Measurements from ENCODE around the gene SVIL.
A peak's percentile ranks its signal among the peaks of the same experiment; 100 is the strongest.
"Not testable (repeated sequence)": the region's sequence is repeated elsewhere in the genome, so short reads cannot be mapped to it uniquely, and the experiment has no call there.

SVIL gene

GRCh38 chr10:29570248-29570647 lies 64.5 kb downstream of the SVIL start:
- not testable (repeated sequence) for DNase-seq

DNA sequence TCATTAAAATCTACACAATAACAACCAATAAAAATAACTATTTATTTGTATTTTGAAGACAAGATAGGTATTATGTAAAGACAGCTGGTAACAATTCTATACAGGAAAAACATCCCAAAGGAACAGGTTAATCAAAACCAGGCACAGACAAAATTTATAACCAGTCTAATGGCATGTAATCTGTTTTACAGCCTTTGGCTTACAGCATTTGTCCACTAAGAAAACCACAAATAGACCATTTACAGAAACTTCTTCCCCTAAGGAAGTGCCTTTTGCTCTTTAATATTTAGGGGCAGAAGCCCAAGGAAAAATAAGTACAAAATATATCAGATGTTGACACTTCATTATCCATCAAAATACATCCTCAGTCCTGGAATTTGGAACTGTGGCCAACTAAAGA lies 65.0 kb downstream of the SVIL start:
- DNase-seq = no peak

GRCh38 chr10:29567003-29567402 lies 67.8 kb downstream of the SVIL start:
- DNase-seq = no peak

- DNase-seq = not testable (repeated sequence)
Observed at GRCh38 chr10:29566209-29566608, 68.6 kb downstream of the SVIL start.

DNA sequence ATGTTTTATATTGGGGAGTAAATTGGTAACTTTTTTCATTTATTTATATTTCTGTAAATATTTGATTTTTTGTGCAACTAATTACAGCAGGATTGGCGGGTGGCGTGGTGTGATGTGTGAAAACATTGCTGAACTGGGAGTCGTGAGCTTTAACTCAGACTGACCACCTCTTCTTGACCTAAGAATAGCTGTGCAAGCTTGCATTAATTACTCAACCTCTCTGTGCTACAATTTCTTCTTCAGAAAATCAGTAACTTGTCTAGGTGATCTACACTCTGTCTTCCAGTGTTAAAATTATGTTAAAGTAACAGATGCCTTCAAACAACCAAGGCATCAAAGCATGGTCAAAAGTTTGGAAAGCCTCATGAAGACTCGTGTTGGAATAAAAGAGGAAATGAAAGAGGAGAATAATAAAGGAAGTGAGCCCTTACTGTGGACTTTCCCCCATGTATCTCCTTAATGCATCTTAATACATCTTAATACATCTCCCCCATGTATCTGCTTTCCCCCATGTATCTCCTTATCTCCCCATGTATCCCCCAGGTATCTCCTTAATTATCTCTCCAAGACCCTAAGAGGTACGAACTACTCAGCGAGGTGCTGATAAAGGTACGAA lies 71.2 kb downstream of the SVIL start:
- no peak for DNase-seq

DNA sequence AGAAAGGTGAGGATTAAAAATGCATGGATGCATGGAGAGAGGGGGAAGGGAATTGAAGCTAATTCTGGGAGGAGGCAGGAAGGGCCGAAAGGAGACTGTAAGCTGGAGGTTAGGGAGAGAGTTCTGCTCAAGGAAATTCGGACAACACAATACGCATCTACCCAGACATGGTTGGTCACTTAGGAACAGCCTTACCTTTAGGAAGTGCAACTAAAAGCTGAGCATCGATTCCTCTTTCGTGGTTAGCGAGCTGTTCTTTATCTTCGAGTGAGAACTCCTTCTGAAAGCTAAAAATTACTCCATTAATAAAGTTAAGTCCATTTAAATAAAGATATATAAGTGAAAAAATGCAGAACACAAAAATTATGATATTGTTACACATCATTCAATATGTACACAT lies 71.8 kb downstream of the SVIL start:
- not testable (repeated sequence) for DNase-seq

GRCh38 chr10:29559996-29560395 lies 74.8 kb downstream of the SVIL start:
- no peak for DNase-seq

DNA sequence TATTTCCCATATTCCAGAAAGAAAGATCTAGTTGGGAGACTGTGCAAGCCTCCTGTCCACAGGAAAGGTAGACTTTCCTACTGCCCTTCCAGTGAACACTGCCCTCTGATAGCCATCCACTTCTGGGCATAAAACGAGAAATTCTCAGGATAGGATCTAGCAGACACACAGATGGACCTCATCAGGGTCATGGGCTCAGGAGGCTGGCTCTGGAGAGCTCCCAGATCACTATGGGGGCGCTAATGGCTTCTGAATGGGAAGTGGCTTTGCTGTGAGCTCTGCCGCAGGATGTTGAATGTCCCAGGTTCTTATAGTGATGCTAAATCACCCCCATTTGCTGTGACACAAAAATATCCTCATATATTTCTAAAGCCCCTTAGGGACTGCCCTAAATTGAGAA lies 77.1 kb downstream of the SVIL start:
- DNase-seq = no peak

- peak; percentile 83 for DNase-seq
Observed at GRCh38 chr10:29555746-29556481, 78.9 kb downstream of the SVIL start.

- DNase-seq = peak; percentile 12
Observed at GRCh38 chr10:29555091-29555745, 79.6 kb downstream of the SVIL start.

DNA sequence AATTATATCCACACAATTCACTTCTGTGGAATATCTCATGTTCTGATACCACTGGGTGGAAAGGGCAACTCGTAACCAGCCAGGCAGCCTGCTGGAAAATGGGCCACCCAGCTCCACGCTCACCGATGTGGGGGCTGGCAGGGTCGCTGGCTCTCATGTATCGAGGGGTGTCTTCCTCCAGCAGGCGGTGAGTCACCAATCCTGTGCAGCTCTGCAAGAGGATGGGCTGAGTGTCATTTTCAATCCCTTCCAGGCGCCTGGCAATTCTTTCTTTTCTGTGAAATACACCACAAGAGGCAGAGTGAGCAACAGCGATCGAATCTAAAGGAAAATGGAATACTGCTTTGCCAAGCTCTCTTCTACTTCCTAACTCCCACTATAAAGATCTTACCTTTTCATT lies 80.1 kb downstream of the SVIL start:
- DNase-seq = peak; percentile 75

DNA sequence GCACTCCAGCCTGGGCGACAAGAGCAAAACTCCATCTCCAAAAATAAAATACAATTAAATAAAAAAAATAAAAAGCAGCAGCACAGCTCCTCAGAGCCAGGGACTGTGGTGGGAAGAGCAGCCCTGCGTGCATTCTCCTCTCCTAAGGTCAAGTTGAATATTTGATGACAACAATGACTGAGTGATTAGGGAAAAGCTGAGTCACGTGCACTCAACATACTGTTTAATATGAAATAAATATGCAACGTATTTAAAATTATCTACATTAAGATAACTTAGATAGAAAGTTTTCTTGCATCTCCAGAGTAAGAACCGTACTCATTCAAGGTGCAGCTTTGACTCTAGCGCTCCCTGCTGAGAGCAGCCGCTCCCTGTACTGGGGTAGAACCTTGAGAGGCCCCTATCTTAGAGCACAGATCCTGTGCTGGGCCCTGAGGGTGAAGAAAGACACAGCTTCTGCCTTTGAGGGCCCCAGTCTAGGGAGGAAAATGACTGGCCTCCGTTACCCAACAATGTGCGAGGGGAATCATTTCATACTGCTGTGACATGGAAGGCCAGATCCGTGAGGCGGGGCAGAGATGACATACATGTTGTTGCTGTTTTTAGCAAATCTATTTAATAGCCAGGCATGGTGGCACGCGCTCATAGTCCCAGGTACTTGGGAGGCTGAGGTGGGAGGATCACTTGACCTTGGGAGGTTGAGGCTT lies 81.1 kb downstream of the SVIL start:
- peak; percentile 21 for DNase-seq

DNA sequence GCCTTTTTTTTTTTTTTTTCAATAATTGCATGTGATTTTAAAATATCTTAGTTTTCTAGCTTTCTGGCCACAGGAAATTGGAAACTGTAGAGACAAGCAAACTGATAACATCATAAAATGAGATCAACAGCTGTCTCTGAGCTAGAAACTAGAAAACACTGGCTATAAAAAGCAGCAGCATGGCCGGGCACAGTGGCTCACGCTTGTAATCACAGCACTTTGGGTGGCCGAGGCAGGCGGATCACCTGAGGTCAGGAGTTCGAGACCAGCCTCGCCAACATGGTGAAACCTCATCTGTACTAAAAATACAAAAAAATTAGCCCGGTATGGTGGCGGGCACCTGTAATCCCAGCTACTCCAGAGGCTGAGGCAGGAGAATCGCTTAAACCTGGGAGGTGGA lies 81.7 kb downstream of the SVIL start:
- DNase-seq = not testable (repeated sequence)

GRCh38 chr10:29549493-29549892 lies 85.3 kb downstream of the SVIL start:
- not testable (repeated sequence) for DNase-seq

DNA sequence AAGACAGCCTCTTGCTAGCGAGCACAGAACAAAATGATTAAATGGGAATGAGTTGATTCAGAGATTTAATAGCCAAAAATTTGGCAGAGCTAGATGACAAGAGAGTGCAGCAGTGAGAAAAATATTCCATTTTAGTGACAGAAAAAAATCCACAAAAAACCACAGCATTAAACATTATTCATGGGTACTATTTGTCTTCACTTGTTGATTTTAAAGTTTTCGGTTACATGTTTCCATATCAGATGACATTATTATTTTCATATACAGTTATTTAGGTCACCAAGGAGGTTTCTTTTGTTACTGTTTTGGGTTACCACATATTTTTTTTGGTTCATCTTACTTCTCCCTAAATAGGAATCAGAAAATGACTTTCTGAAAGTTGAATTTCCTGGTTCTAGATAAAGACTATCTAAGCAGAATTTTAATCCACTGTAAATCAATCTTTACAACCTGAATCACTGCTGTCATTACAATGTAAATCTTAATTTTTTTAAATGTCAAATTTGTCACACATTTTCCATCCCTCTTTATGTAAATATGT lies 87.9 kb downstream of the SVIL start:
- no peak for DNase-seq

- DNase-seq = no peak
Observed at GRCh38 chr10:29545122-29545521, 89.6 kb downstream of the SVIL start.

DNA sequence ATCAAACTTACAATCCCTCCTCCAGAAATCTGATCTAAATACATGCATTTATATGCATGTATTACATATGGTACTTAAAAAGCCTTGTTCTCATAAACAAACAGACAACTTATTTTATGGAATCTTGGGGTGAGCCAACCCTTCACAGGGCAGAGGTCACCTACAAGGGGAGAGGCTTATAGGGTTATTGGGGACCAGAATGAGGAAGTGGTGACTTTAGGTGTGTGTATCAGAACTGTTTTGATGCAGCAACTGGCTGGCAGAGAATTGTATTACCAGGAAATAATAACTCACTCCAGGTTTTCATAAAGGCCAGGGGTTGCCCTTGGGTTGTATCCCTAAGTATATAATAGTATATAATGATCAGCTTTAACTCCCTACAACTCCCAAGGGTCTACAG lies 91.1 kb downstream of the SVIL start:
- DNase-seq = no peak

GRCh38 chr10:29542723-29543122 lies 92.0 kb downstream of the SVIL start:
- DNase-seq = no peak

DNA sequence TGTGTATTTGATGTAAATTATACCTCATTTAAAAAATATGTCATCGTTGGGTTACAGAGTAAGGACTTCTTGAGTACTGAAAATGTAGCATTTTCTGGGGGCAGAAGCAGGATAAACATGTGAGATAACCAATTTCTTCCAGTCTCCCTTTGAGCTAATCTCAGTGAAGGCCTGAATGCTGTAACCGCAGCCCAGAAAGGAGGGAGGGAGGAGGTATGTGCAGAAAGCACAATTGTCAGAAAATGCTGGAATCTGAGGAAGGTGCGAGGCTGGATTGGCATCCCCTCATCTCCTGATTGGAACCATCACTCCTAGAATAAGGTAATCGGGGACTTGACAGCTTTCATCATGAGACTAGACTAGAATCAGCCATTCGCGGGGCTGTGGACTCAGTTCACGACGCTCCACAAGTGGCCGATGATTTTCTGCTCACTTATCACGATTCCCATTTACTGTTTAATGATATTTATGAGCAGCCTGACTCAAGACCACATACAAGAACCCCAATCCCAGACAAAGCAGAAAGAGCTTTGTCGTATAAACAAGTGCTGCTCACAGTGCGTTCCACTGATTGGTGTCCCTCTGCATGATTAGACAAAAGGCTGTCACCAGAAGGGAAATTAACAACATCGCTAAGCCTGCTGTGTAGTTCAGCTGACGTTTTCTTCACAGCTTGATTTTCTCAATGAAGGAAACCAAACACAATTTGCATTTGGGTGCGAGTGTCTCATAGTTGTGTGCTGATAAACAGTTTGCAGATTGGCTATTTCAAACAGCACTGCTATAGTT lies 93.2 kb downstream of the SVIL start:
- no peak for DNase-seq

- no peak for DNase-seq
Observed at GRCh38 chr10:29540016-29540415, 94.8 kb downstream of the SVIL start.

DNA sequence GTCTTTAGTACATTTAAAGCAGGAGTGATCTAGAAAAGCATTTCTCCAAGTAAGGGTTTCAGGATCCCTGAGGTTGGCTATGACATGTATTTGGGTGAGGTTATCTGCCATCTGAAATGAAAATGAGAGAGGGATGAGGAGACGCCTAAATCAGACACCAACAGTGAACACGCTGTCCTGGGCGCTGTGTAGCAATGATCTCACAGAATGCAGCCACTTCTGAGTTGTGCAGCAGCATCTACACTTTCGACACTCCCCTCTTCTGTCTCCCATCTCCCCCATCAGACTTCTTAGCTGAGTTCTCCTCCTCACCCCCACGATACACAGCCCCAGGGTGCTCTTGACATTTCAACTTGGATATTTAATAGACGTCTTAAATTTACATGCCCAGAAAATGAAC lies 95.4 kb downstream of the SVIL start:
- DNase-seq = no peak

- DNase-seq = no peak
Observed at GRCh38 chr10:29537799-29538198, 97.0 kb downstream of the SVIL start.

All from fibroblast of skin of scalp (primary cell).